Measurements from ENCODE around the gene CD8B.

The CD8B gene

DNA sequence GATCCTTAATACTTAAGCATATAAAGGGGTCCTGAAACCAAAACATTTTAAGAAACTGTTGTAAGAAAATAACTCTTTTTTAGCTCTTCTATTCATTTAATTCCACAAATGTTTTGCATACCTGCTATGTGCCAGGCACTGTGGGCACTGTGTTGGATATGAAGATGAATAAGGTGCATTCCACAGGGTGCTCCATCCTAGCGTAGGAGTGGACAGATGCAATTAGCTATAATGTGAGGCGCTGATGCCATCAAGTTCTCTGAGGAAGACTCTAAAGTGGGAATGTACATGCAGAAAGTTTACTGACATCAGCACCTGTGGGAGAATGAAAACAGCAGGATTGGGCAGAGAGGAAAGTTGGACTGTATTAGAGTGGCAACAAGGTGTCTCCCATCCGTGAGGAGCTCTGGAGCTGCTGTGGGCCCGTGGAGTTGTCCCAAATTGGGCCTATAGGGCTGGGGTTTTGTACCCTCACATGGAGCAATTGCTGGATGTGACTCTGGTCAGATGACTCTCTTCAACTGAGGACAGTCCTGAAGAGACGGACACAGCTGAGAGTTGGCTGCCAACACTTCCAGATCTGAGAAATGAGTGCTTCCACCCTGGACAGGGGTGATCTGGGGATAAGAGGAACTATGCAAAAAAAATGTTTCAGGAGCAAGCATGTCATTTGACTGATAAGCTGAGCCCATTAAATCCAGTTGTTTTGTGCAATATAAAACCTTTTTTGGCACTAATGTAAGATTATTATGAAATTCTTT is 93.3 kb downstream of the CD8B start:
- DNase-seq, result no peak
